GM18519 (cell line): ENCODE data around the gene PGAM5.

Experiments used
- ATAC-seq: cut with Tn5 transposase; IDR thresholded peaks from one replicate; pipeline ENCODE4 v1.9.1; 2021; ENCODE audit warnings: mild to moderate bottlenecking, moderate library complexity; ENCODE audit not compliant: unreplicated experiment, low FRiP score

PGAM5 gene

GRCh38 chr12:132710405-132711079, at the start of gene PGAM5:
TSS of gene PGAM5 (plus strand) at chr12:132710842. CDS start at chr12:132710877, 35 bp downstream.
- peak; percentile 87 for ATAC-seq

DNA sequence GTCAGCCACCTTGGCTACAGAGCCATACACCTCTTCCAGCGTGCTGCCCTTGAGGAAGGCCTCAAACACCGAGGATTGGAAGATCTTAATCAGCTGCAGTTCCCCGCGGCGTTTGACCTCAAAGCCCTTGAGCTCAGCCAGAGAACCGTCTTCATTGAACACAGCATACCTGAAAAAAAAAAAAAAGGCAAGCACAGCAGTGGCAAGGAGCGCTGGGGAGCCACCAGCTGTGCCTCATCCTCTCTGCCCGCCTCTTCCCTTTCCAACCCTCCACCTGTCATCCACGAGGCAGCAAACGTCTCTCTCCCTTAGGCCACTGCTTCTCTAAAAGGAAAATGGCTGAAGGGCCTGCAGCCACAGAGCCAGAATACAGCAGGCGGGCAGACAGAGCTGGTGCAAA, 49.6 kb upstream of the PGAM5 start:
- ATAC-seq: no peak

GRCh38 chr12:132661972-132662371, 48.7 kb upstream of the PGAM5 start:
- ATAC-seq: no peak

GRCh38 chr12:132662901-132663755, 47.5 kb upstream of the PGAM5 start:
- no peak for ATAC-seq

- ATAC-seq: no peak
Measured at GRCh38 chr12:132664206-132665148, 46.2 kb upstream of the PGAM5 start.

DNA sequence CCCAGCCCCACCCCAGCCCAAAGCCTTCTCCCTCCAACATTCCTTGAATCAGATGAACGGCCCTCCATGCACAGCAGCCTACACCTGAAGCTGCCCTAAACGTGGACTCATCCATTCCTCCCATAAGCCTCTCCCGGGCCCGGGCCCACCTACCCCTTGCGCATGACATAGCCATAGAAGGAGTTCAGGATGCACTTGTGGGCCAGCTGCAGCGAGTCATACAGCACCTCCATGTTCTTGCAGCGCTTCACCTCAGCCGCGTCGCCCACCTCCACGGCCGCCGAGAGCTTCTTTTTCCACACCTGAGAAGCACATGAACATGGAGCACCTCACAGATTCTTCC, 45.5 kb upstream of the PGAM5 start:
- ATAC-seq: no peak

- no peak for ATAC-seq
Measured at GRCh38 chr12:132665794-132666193, 44.8 kb upstream of the PGAM5 start.

DNA sequence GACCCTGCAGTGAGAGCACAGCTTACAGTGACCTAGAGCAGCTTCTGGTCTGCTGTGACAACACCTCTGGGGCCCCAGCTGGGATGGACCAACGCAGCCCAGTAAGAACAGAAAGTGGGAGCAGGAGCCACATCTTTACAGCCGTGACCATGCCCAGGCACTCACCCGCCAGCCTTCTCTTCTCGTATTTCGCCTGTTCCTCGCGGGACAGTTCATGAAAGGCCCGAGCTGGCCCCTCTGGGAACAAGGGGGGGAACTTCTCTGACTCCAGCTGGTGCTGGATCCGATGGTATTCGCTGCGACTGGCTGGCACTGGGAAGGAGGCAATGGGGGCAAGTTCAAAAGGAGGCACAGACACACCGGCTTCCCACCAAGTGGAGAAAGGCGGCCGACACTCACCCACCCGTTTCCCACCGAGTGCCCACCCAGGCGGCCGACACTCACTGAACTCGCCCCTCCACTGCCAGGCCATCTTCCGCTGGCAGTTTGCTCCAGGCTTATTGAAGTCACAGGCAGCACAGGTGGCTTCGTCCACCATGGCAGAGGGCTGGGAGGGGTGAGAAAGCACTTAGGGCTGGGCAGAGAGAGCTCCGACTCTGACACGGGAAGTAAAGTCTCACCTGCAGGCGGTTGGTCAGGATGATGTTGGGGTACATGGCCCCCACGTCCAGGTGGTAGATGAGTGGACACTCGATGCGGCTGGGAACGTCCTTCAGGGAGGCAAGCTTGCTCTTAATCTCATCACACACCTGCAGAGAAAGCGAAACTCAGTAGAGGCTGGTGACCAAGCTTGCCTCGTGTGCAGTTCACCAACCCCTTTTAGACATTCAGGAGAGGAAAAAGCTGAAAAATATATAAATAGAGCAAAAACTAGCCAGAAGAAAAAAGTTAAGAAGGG, 42.2 kb upstream of the PGAM5 start:
- no peak for ATAC-seq

- ATAC-seq: no peak
Measured at GRCh38 chr12:132669166-132669879, 41.3 kb upstream of the PGAM5 start.

GRCh38 chr12:132672116-132672515, 38.5 kb upstream of the PGAM5 start:
- no peak for ATAC-seq

GRCh38 chr12:132672678-132673077, 38.0 kb upstream of the PGAM5 start:
- no peak for ATAC-seq

- ATAC-seq: no peak
Measured at GRCh38 chr12:132673288-132674179, 37.1 kb upstream of the PGAM5 start.

GRCh38 chr12:132674561-132674960, 36.1 kb upstream of the PGAM5 start:
- ATAC-seq: no peak

DNA sequence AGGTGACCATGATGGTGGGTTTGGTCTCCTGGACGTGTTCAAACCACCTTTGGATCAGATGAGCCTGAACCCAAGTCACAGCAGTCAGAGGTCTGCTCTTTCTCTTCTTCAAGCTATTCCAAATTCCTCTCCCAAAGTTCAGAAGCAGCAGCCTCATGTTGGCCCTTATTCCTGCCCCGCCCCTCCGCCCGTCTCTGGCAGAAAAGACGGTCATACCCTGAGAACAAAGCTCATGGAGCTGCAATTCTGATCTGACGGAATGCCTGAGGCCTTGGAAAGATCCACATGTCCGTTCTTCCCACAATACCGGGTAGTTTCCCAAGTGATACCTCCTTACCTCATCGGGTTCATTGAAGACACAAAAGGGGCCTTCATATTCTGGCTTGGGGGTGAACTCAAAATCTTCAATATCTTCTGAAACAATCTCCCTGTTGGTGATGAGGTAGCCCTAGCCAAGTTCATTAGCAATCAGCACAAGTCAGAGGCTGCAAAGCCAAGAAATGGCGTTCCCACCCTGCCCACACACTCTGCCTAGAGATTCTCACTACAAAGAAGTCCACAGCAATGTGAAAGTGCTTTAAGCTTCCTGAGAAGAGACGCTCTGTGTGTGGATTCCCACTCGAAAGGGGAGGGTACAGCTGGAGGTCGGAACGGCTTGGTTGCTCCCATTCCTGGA, 34.7 kb upstream of the PGAM5 start:
- ATAC-seq: no peak

DNA sequence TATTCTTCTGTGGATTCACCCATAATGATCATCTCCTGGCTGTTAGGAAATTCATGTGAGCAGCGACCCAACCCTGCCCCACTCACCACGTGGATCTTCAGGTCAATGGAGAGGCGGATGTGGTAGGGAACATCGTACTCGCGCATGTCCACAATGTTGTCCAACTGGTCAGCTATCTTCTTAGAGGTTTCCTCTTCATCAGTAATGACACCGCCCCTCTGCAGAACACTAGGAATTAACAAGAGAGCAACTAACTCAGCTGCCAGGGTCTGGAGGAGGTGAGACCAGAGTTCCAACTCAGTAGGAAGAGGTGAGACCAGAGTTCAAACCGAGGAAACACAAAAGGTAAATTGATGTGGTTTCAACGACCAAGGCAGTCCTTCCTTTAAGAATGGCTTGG, 33.1 kb upstream of the PGAM5 start:
- ATAC-seq: no peak

- ATAC-seq: no peak
Measured at GRCh38 chr12:132685400-132685799, 25.2 kb upstream of the PGAM5 start.

DNA sequence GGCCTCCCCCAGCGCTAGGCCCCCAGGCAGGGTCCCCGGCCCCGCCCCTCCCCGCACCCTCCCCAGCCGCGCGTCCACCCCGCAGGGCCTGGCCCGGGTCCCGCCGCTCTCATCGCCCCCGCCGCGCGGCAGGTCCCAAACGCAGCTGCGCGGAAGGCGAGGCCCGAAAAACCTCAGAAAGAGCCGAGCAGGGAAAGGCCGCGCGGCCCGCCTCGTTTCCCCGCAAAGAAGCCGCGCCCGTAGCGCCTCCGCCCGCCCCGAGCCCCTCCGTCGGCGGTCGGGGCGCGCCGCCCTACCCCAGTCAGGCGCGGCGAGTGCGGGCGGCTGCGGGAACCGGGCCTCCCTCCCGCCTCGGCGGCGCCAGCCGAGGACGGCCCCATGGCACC, 23.8 kb upstream of the PGAM5 start:
- ATAC-seq: peak; percentile 33
